Caco-2 (cell line): ENCODE results near the gene SLC25A17. TPM values are rescaled to one million over a fixed set of nuclear protein-coding genes. Genes with fewer than 3 reads are reported as not detected.
"Not testable (repeated sequence)": the region's sequence is repeated elsewhere in the genome, so short reads cannot be mapped to it uniquely, and the experiment has no call there.

Experiments used
- BruUV-seq: library from RNA; stranded (reverse); fragments of 400-500 nt; replicated peaks from 2 replicates; lab custom pipeline; 2021; lab: Mats Ljungman, UMichigan
- CTCF ChIA-PET: fragments of 300-600 bp; sonication (Branson Sonifier 250); formaldehyde crosslinking; loops from one replicate; lab custom pipeline; 2022; ENCODE audit warnings: antibody characterized with exemption; lab: Charles Lee
- POLR2A ChIA-PET: fragments of 300-600 bp; sonication (Branson Sonifier 250); formaldehyde crosslinking; loops from one replicate; lab custom pipeline; 2022; ENCODE audit warnings: antibody characterized with exemption; lab: Charles Lee
- DNase-seq, 2 experiments: peaks; one replicate each; pipeline versions ENCODE4 v3.0.0 to v3.0.0-alpha.2; 2020 to 2022
- H3K27me3 ChIP-seq: replicated peaks from 2 replicates; pipeline ENCODE4 v1.6.0; 2011; ENCODE audit warnings: low read length; ENCODE audit not compliant: control insufficient read depth, insufficient read depth
- H3K36me3 ChIP-seq: 2 replicates; pipeline ENCODE4 v1.5.1; 2011; ENCODE audit warnings: low read length; ENCODE audit not compliant: control insufficient read depth, insufficient read depth
- H3K4me1 ChIP-seq: fragments of 250-450 bp; sonication (Bioruptor Pico); 2 replicates; pipeline ENCODE4 v1.5.1; 2020; ENCODE audit warnings: mild to moderate bottlenecking
- H3K4me3 ChIP-seq: 2 replicates; pipeline ENCODE4 v1.5.1; 2011; ENCODE audit warnings: low read depth, mild to moderate bottlenecking, control low read depth, low read length
- H3K9me3 ChIP-seq: fragments of 250-450 bp; sonication (Bioruptor Pico); 2 replicates; pipeline ENCODE4 v1.5.1; 2020; ENCODE audit warnings: mild to moderate bottlenecking, moderate library complexity
- H3K27ac Mint-ChIP-seq: one replicate; pipeline ENCODE4 v1.8.0; 2022; ENCODE audit warnings: mixed read lengths; ENCODE audit not compliant: unreplicated experiment
- H3K27me3 Mint-ChIP-seq: one replicate; pipeline ENCODE4 v1.8.0; 2022; ENCODE audit warnings: mixed read lengths; ENCODE audit not compliant: insufficient read depth, unreplicated experiment
- H3K36me3 Mint-ChIP-seq: one replicate; pipeline ENCODE4 v1.8.0; 2022; ENCODE audit warnings: mild to moderate bottlenecking, mixed read lengths; ENCODE audit not compliant: insufficient read depth, unreplicated experiment
- H3K4me1 Mint-ChIP-seq: one replicate; pipeline ENCODE4 v1.8.0; 2022; ENCODE audit warnings: low read depth, mixed read lengths; ENCODE audit not compliant: unreplicated experiment
- H3K4me3 Mint-ChIP-seq: one replicate; pipeline ENCODE4 v1.8.0; 2022; ENCODE audit warnings: mild to moderate bottlenecking, moderate library complexity, mixed read lengths; ENCODE audit not compliant: unreplicated experiment
- H3K9me3 Mint-ChIP-seq: one replicate; pipeline ENCODE4 v1.8.0; 2022; ENCODE audit warnings: mixed read lengths; ENCODE audit not compliant: unreplicated experiment
- CTCF ChIP-seq, 2 experiments: fragments of 200-600 bp in 1 of 2; IDR thresholded peaks; 1 replicate in 1 of 2; 2 replicates in 1 of 2; pipeline versions ENCODE4 v1.5.1 to v1.8.0; 2011 to 2022; ENCODE audit warnings: antibody characterized with exemption in 1 of 2, control low read depth in 1 of 2, inconsistent platforms in 1 of 2, low read depth in 1 of 2, low read length in 1 of 2, mild to moderate bottlenecking in 1 of 2, moderate library complexity in 1 of 2; ENCODE audit not compliant: insufficient read depth in 1 of 2, severe bottlenecking in 1 of 2, unreplicated experiment in 1 of 2
- intact Hi-C: fragments of 100-400 bp; cut with micrococcal nuclease; formaldehyde crosslinking; loops from one replicate; pipeline ENCODE4 v1.10.0; 2022; ENCODE audit not compliant: unreplicated experiment
- total RNA-seq: library from RNA; stranded (reverse); gene quantifications from 2 replicates; pipeline ENCODE4 v1.2.3, GENCODE V29; 2022

The SLC25A17 gene
- total RNA-seq, 1 experiment from 2014 or later: 23.1 TPM

- CTCF ChIA-PET: no interaction called here
- Histone ChIP-seq H3K9me3 (no peaks in the 10 kb centered on the region), H3K4me1 (peaks cover 7% of the 10 kb centered on the region; the same call in 1 of the 2 replicates), H3K4me3 (no peak overlapping the region), H3K36me3 (no peaks in the 10 kb centered on the region), H3K27me3 (no peaks in the 10 kb centered on the region)
- H3K27me3 Mint-ChIP-seq: no peaks in the 10 kb centered on the region
- peaks cover 25% of the 10 kb centered on the region for H3K36me3 Mint-ChIP-seq
- H3K4me1 Mint-ChIP-seq: no peaks in the 10 kb centered on the region
- POLR2A ChIA-PET: no interaction called here
- no peaks in the 10 kb centered on the region for H3K9me3 Mint-ChIP-seq
- H3K4me3 Mint-ChIP-seq: no peak overlapping the region
- no peak for TF ChIP-seq CTCF (IDR thresholded peaks at IDR 0.05; ENCODE audit: insufficient read depth in 1 of 2, low read depth in 1 of 2, low read length in 1 of 2, severe bottlenecking in 1 of 2, unreplicated experiment in 1 of 2)
- H3K27ac Mint-ChIP-seq: no peak overlapping the region
- no peak for DNase-seq
- BruUV-seq: no TSS peak
- intact Hi-C loops: no loop called here
These were observed 36.6 kb downstream of the SLC25A17 start for GRCh38 chr22:40782521-40782920.

- intact Hi-C loops, H3K9me3 Mint-ChIP-seq, H3K27ac Mint-ChIP-seq, H3K4me1 Mint-ChIP-seq, H3K4me1 ChIP-seq, H3K27me3 Mint-ChIP-seq, H3K9me3 ChIP-seq, H3K4me3 Mint-ChIP-seq, DNase-seq, H3K27me3 ChIP-seq, H3K36me3 ChIP-seq, BruUV-seq, POLR2A ChIA-PET, H3K4me3 ChIP-seq: not testable (repeated sequence)
- CTCF ChIA-PET: interaction anchor here (0.6 kb wide), 1 partner anchor 129 kb away, joined by 4 read pairs; no protein-coding TSS in a partner anchor
- H3K36me3 Mint-ChIP-seq: peaks cover 33% of the 10 kb centered on the region
These were observed 37.4 kb downstream of the SLC25A17 start for GRCh38 chr22:40781749-40782148.

GRCh38 chr22:40769761-40770160, 49.4 kb downstream of the SLC25A17 start:
- H3K9me3 ChIP-seq: no peaks in the 10 kb centered on the region
- H3K4me1 Mint-ChIP-seq: no peaks in the 10 kb centered on the region
- POLR2A ChIA-PET: no interaction called here
- DNase-seq: no peak
- H3K4me3 ChIP-seq: no peak overlapping the region
- H3K4me1 ChIP-seq: no peaks in the 10 kb centered on the region
- peaks cover 26% of the 10 kb centered on the region for H3K36me3 Mint-ChIP-seq
- intact Hi-C loops: no loop called here
- CTCF ChIA-PET: no interaction called here
- no TSS peak for BruUV-seq
- H3K9me3 Mint-ChIP-seq: no peaks in the 10 kb centered on the region
- H3K27ac Mint-ChIP-seq: no peak overlapping the region
- no peaks in the 10 kb centered on the region for H3K36me3 ChIP-seq
- TF ChIP-seq CTCF (IDR thresholded peaks at IDR 0.05; ENCODE audit: insufficient read depth in 1 of 2, low read depth in 1 of 2, low read length in 1 of 2, severe bottlenecking in 1 of 2, unreplicated experiment in 1 of 2): no peak
- no peaks in the 10 kb centered on the region for H3K27me3 Mint-ChIP-seq
- H3K4me3 Mint-ChIP-seq: no peak overlapping the region
- no peaks in the 10 kb centered on the region for H3K27me3 ChIP-seq

GRCh38 chr22:40768206-40768605, 50.9 kb downstream of the SLC25A17 start:
- Mint-ChIP-seq H3K4me1 (no peaks in the 10 kb centered on the region), H3K27me3 (no peaks in the 10 kb centered on the region), H3K4me3 (no peak overlapping the region), H3K36me3 (peaks cover 11% of the 10 kb centered on the region), H3K9me3 (no peaks in the 10 kb centered on the region), H3K27ac (no peak overlapping the region)
- Histone ChIP-seq H3K27me3 (no peaks in the 10 kb centered on the region), H3K4me3 (no peak overlapping the region), H3K36me3 (no peaks in the 10 kb centered on the region), H3K4me1 (no peaks in the 10 kb centered on the region), H3K9me3 (no peaks in the 10 kb centered on the region)
- BruUV-seq: no TSS peak
- intact Hi-C loops: no loop called here
- TF ChIP-seq CTCF (IDR thresholded peaks at IDR 0.05; ENCODE audit: insufficient read depth in 1 of 2, low read depth in 1 of 2, low read length in 1 of 2, severe bottlenecking in 1 of 2, unreplicated experiment in 1 of 2): no peak
- ChIA-PET CTCF (no interaction called here), POLR2A (no interaction called here)
- DNase-seq: no peak
